GM19239 (cell line): ENCODE results near the gene RNF175.

Source experiments
- DNase-seq: peaks from one replicate; pipeline ENCODE4 v3.0.0; 2011; ENCODE audit warnings: low spot score; ENCODE audit not compliant: insufficient read length
- FAIRE-seq: peaks from 2 replicates; lab custom pipeline; 2011; peaks lifted over from hg19 to GRCh38; lab: Jason Lieb, UNC

Gene RNF175

GRCh38 chr4:153785910-153786721 is 26.3 kb upstream of the RNF175 start:
- FAIRE-seq: no peak
- DNase-seq: no peak

DNA sequence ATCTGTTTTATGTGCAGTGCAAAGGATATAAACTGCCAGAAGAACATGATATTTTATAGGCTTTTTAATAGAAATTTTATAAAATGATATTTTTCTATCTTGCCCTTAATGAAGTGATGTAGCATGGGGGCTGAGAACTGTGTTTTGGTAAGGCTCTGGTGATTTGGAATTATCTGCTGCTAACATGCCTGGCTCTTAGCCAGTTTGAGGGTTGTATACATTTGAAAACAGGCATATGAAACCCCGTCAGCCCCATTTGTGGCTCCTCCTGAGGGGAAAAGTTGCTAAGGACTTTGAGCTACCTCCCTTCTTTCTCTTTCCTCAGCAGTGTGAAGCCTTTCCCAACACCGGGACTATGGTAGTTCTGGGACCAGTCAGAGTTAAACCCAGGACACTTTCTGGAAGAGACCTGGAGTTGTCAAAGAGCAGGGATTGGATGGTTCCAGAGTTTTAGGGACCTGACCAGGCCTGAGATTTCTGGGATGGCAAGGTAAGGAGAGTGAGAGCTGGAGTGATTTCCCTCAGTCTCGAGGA is 24.4 kb upstream of the RNF175 start:
- DNase-seq (no peak), FAIRE-seq (no peak)

- no peak for DNase-seq
- no peak for FAIRE-seq
Measured at GRCh38 chr4:153782581-153782980, 22.8 kb upstream of the RNF175 start.

- DNase-seq (no peak), FAIRE-seq (no peak)
Measured at GRCh38 chr4:153781717-153782416, 22.0 kb upstream of the RNF175 start.

DNA sequence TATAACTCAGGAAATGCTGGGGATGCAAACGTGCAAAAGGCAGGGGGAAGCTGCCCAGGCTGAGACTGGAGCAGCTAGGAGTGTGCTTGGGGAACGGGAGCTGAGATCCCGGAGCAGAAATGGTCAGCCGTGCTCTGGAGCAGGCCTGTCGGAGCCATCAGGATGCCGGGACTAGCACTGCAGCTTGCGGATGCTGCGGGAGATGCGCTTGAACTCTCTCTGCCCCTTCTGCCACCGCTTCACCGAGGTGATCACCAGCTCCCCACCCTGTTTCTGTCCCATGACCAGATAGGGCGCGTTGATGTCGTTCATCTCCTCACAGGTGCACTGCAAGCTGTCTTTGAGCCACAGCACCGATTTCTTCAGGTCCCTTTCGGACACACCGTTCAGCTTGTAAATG is 21.5 kb upstream of the RNF175 start:
- DNase-seq (no peak), FAIRE-seq (no peak)

DNA sequence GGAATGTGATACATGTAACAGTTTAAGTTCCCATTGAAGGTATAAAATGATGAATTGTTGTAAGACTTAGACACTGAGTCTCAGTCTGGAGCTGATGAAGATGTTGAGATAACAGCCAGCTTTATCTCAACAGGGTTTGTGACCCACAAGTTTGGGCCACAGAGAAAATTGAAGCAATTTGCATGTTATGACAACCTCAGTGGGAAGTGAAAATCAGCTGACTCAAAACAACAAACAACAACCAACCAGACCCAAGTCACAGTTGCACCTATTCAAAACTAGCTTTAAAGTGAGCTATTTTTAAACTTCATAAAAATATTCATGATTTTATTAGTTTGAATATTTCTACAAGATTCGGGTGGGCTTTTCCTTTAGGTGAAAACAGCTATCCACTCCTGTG is 21.1 kb upstream of the RNF175 start:
- no peak for FAIRE-seq
- DNase-seq: no peak

DNA sequence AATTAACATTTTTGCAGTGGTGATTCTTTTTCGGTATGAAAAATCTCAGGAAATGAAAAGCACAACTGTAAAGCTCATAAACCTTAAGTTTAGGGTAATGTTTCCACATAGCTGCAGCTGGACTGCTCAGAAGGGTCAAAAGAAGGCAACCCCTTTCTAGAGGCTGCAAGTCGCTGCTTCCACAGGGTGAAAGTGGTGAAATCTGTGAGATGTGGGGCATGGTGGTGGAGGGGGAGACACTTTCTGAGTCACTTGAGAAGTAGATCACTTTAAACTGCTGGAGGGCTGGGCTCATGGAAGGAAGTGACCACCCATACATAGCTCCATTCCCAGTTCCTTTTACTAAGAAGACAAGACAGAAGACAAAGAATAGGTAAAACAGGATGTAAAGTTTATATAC is 20.4 kb upstream of the RNF175 start:
- FAIRE-seq (no peak), DNase-seq (no peak)

- FAIRE-seq (no peak), DNase-seq (no peak)
Measured at GRCh38 chr4:153778383-153778782, 18.6 kb upstream of the RNF175 start.

DNA sequence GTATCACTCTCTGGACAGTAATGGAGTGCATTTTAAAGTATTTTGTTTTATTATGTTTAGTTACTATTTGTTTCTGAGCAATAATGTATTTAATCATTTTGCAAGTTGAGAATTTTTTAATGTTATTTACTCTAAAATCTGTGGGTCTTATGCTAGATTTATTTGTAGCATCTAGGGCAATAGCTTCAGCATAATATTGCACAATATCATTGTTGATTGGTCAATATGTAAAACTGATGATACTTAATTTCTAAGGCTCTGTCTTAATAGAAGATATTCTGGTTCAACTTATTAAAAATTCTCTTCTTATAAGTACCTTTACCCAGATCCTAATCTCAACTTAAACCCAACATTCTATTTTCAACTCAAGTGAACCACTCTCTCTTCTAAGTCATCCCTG is 17.6 kb upstream of the RNF175 start:
- DNase-seq: no peak
- FAIRE-seq: no peak

GRCh38 chr4:153776601-153777000 is 16.8 kb upstream of the RNF175 start:
- FAIRE-seq (no peak), DNase-seq (no peak)

DNA sequence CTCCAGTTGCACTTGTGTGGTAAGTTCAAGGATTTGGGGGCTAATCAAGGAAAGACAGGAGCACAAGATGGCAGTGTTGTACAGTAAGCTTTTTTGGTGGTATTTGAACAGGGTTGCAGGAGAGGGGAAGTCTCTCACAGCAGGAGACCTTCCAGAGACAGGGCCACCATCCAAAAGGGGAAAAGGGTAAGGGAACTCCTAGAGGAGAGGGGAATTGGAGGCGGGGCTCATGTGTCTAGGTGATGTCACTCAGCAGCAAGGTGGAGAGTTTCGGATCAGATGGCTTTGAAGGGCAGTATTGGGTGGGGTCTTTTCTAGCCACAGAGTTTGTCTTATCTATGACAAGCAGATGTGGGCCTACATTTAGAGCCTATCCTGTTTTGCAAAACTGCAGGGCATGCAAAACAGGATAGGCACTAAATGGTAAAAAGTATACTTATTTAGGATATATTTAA is 13.4 kb upstream of the RNF175 start:
- FAIRE-seq (no peak), DNase-seq (no peak)

DNA sequence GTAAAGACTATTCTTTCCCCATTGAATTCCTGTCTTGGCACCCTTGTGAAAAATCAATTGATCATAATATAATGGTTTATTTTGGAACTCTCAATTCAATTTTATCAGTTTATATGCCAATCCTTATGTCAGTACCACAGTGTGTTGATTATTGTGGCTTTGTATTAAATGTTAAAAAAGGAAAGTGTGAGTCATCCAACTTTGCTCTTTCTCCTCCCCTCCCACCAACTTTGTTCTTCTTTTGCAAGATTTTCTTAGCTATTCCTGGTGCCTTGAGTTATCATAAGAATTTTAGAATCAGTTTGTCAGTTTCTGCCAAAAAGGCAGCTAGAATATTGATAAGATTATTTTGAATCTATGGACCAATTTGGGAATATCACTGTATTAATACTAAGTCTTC is 11.2 kb upstream of the RNF175 start:
- DNase-seq (no peak), FAIRE-seq (no peak)

DNA sequence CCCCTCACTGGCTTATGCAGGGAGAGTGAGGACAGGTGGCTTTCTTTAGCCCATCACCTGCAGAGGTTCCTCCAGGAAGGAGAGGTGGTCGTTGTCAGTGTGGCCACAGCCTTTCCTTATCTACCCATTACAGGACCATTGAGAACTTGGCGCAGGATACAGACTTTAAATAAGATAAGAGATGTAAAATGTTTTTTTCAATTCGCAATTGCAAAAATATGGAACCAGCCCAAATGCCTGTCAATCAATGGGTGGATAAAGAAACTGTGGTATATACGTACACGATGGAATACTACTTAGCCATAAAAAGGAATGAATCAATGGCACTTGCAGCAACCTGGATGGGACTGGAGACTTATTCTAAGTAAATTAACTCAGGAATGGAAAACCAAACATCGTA is 6.9 kb upstream of the RNF175 start:
- no peak for FAIRE-seq

DNA sequence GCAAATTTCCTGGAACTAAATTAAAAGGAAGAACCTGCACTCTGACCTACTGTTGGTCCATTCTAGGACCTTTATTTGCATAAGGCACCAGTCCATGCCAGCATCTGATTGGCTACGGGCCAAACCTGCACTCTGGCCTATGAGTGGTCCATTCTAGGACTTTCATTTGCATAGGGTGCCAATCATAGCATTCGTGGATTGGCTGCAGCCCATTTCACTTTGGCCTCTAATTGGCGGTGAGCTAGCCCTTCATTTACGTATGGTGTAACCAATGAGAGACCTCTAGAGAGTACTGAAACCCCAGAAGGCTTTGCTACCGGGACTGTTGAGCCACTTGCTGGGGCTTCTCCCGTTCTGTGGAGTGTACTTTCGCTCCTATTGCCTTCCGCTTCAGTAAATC is 6.1 kb upstream of the RNF175 start:
- no peak for DNase-seq
- FAIRE-seq: no peak

More for the DNA sequence above, 6.9 kb upstream of the RNF175 start:
- DNase-seq: no peak

DNA sequence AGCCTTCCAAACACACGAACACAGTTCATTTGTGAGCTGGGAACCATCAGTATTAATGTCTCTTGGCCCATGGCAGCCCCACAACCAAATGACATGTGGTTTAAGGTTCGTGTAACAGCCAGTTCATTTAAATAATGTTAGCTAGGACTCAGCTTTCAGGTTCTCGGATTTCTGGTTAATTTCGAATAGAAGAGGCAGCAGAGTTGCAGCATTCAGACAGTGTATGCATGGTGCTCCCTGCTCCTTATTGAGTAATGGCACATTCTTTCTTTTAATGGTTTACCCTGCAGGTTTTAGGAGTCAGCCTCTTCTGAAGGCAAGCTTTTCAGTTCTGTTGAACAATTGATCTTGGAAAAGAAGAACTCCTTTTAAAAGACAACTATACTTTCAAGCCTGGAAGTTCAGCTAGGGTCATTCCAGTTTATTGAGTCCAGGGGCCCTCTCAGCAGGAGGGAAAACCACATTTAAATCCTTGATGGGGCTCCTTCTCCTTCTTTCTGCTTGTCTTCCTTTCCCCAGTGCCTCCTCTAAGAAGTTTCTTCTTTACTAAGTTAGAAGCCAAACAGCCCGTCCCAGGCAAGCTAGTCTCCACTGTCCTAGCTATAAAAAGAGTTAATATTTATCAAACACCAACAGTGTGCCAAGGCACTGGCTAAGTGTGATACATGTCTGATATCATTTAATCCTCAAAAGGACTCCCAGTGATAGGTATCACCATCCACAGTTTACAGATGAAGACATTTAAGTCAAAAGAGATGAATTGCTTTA is 5.0 kb upstream of the RNF175 start:
- no peak for DNase-seq
- no peak for FAIRE-seq

GRCh38 chr4:153763404-153763803 is 3.6 kb upstream of the RNF175 start:
- DNase-seq (no peak), FAIRE-seq (no peak)

GRCh38 chr4:153758688-153759406 is 977 bp downstream of the RNF175 start:
- FAIRE-seq: no peak

GRCh38 chr4:153758136-153758535 is 1.7 kb downstream of the RNF175 start:
- DNase-seq: no peak
- FAIRE-seq: no peak

More at GRCh38 chr4:153758688-153759406, 977 bp downstream of the RNF175 start:
- DNase-seq: no peak

DNA sequence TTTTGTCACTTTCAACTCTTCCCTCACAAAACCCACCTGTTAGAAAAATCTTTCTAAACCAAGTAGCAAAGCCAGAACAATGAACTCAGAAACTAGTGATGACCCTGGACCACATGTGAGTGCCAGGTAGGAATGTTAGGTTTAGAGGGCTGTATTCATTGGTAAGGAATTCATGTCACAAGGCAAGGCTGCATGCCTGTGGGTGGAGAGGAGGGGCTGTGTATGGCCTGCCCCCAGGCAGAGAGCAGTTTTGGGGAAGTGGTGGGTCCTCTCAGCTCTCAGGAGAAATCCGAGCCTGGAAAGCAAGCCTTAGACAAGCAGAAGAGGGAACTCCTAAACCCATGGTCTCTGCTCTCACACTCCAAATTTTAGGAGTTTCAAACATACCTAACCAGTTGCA is 2.4 kb downstream of the RNF175 start:
- DNase-seq: no peak
- FAIRE-seq: no peak

DNA sequence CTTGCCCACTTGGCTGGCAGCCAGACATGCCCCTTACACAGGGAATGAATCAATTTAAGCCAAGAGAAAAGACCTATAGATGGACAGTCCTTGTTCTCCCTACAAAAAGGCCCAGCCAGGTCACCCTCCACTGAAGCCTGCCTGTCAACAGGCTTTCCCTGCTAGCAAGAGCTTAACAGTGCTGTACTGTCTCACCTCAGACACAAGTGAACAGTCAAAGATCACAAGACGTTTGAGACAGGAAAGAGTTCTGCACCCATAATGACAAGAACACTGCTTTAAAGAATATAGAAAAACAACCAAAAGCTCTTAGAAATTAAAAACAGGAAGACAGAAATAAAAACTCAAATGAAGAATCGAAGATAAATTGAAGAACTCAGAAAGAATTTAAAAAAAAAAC is 4.6 kb downstream of the RNF175 start:
- DNase-seq: no peak
- FAIRE-seq: no peak
